Stimulated activated CD4-positive, alpha-beta T cell treated with anti-CD3 and anti-CD28 coated beads, Interleukin-12 subunit alpha, Interleukin-12 subunit beta, amount 100 ng/mL, for 4 hours (primary cell): ENCODE data around the gene CAMTA1.
"Not testable (repeated sequence)": the region's sequence is repeated elsewhere in the genome, so short reads cannot be mapped to it uniquely, and the experiment has no call there.

ENCODE experiments used
- DNase-seq: peaks from one replicate; pipeline ENCODE4 v3.0.0-alpha.2; 2020

The CAMTA1 gene

DNA sequence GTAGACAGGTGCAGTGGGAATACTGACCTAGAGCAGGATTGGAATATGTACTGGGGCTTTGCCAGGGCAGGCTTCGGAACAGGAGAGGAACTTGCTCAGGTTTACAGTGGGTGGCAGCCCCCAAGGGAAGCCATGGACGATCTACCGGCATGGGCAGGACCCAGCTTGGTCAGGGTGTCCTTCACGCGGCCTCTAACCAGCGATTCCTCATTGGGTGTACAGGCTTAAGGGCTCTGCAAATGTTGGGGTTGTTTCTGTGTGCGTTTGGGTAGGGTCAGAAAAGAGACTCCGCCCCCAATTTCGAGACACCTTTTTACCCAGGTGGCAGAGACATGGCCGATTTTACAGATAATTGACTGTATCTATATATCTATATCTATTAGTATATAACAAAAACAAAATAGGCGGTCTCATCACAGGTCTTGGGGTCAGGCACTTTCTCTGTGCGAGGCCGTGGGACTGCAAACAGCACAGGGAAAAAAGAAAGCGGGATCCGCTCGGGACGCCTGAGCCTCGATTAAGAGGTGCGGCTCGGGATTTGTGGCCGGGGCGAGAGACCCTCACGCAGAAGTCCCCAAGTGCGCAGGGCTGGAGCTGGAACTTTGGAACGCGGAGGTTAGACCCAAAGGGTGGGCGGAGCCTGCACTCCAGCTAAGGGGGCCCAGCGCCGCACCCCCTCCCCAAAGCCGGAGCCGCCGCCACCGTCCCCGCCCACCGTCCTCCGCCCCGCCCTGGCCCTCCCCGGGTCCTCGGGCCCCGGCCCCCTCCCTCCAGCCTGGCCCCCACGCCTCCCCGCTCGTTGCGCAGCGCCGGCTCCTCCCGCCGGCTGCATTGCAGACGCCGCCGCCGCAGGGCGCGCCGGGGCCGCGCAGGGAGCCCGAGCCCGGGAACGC, 918.3 kb downstream of the CAMTA1 start:
- no peak for DNase-seq

DNA sequence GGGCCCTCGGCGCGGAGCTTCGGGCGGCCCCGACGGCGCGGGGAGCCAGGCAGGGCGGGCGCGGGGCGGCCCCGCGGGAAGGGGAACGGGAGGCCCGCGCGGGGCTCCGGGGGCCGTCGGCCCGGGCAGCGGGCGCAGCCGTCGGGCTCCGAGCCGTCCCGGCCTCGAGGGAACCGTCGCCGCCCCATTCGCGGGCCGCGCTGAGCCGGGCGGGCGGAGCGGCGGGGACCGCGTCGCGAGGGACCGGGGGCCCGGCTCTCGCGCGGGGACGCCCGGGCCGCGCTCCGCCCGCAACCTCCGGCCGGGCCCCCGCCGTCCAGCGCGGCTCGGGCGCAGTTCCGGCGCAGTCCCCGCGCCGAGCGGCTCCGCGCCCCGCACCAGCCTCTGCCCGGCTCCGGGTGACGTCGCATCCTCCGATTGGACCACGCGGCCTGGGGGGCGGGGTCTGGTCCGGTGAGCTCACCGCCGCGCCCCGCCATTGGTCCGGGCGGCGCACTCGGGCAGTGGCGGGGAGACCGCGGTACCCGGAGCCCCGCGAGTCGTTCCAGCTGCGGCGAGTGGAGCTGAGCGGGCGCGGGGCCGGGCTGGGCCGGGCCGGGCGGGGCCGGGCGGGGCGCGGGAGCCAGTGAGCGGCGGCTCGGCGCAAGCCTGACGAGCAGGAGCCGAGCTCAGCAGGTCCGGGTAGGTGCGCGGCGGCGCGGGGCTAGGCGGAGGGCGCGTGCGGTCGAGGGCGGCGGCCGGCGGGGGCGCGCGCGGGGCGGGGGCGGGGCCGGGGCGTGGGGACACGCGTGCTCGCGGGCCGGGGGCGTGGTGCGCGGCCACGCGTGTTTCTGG, 919.2 kb downstream of the CAMTA1 start:
- peak; percentile 92 for DNase-seq

DNA sequence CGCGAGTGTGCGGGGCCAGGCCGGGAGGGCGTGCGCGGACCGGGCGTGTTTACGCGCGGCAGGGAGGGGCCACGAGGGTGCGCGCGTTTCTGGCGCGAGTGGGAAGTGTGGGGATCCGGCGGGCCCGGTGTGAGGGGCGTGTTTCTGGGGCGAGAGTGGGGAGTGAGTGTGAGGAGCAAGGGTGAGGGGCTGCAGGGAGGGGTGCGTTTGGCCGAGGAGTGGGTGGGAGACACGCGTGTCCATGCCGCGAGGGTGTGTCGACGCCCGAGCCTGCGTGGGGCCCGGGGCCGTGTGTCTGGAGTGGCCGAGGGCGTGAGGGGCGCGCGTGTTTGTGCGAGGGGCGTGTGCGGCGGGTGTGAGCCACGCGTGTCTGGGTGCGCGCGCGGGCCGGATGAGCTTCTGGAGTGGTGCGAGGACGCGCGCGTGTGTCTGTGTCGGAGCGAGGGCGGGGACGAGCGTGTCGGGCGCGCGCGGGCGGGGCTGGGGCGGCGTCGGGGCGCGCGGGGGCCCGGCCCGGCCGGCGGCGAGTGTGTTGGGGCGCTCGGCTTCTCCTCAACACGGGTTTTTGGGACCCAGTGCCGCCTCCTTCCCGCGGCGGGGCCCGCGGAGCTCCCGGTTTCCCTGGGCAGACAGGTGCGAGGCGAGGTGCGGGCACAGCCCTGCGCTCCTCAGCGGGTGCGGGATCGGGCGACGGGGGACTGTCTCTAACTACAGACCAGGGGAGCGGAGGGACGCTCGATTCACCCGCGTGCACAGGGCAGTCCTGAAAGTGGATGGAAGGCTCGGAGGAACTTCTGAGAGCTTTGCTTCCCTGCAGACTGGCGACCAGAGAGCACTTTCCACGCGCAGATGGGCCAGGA, 920.0 kb downstream of the CAMTA1 start:
- peak; percentile 12 for DNase-seq

DNA sequence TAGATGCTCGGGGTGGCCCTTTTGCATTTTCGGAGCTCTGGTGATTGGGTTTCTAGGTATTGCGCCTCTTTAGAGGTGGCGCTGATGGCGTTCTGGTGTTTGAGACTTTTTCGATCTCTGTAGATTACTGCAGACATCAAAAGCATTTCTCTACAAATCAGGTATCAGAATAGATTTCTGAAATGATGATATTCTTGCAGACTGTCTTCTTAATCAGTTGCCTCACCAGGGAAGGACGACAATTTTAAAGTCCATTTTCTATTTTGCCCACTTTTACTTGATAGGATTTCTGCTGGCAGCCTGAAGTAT, 920.6 kb downstream of the CAMTA1 start:
- DNase-seq, result no peak

DNA sequence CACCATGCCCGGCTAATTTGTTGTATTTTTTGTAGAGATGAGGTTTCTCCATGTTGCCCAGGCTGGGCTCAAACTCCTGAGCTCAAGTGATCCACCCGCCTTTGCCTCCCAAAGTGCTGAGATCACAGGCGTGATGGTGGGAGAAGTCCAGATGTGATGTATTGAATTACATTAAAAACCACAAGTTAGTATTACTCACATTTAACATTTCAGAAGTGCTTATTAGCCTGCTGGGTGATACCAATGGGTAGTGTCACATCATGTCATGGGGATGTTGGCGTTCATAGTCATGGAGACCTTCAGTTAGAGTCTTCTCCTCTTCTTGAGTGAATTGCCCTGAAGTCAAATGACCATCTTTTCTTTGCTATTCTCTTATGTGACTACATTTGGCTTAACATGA, 922.3 kb downstream of the CAMTA1 start:
- no peak for DNase-seq

DNA sequence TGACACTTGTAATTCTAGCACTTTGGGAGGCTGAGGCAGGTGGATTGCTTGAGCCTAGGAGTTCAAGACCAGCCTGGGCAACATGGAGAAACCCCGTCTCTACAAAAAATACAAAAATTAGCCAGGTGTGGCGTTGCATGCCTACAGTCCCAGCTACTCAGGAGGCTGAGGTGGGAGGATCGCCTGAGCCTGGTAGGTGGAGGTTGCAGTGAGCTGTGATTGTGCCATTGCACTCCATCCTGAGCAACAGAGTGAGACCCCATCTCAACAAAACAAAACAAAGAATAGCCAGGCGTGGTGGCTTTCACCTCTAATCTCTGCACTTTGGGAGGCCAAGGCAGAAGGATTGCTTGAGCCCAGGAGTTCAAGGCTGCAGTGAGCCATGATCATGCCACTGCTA, 922.8 kb downstream of the CAMTA1 start:
- not testable (repeated sequence) for DNase-seq

DNA sequence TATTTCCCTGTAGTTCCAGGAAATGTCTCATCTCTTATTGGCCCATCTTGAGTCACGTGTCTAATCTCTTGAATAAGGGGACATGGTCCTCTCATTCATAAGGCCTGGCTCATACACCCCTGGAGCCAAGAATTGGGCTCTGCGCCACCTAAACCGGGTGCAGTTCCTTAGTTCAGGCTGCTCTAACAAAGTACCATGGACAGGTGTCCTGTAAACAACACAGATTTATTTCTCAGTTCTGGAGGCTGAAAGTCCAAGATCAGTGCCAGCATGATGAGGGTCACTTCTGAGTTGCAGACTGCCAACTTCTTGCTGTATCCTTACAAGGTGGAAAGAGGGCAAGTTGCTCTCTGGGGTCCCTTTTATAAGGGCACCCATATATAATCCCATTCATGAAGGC, 925.6 kb downstream of the CAMTA1 start:
- no peak for DNase-seq

DNA sequence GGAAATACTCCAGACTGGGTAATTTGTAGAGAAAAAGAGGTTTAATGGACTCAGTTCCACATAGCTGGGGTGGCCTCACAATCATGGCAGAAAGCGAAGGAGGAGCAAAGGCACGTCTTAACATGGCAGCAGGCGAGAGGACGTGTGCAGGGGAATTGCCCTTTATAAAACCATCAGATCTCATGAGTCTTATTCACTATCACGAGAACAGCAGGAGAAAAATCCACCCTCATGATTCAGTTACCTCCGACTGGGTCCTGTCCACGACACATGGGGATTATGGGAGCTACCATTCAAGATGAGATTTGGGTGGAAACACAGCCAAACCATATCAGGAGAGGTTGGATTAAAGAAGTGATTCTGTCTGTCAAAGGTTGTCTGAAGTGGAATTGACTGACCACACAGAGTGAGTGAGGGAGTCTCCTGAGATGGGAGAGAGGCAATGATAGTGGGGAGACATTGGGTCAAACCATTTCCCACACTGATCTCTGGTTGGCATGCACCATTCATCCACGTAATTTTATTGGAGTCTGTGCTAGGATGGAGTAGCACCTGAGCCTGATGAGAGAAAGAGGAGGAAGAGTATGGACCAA, 927.6 kb downstream of the CAMTA1 start:
- no peak for DNase-seq

DNA sequence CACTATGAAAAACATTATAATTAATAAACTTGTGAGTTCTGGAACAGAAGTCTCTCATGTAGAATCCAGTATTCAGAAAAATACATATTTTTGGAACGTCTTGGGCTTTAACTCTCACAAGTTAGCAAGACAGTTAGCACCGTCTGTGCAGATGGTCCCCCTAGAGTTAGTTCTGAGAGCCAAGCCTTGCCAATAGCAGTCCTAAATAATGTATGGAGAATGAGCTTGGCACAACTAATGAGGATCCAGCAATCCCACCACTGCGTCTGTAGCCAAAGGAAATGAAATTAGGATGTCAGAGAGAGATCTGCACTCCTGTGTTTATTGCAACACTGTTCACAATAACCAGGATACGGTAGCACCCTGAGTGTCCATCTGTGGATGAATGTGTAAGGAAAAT, 931.3 kb downstream of the CAMTA1 start:
- DNase-seq, result no peak

DNA sequence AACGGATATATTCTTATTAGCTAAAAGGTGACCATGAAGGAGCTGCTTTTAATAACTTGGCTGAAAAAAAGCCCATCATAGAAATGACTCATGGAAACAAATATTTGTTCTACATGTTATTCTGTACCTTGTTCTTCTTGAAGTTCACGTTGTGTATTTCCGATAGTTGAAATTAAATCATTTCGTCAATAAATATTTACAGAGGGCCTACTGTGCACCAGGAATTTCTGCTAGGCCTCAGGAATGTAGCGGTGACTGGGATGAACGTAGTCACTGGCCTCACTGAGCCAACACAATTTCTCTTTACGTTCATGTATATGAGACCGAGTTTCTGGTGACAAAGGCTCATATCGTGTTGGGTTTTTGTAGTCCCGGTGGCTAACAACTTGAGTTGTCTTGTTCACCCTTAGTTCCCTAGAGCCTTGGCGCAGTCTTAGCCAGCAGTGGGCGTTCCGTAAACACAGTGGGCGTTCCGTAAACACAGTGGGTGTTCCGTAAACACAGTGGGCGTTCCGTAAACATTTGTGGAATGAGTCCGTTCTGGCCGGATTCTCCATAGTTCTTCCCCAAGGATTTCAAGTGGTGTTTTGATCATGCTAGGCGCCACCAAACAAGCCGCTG, 932.6 kb downstream of the CAMTA1 start:
- no peak for DNase-seq

DNA sequence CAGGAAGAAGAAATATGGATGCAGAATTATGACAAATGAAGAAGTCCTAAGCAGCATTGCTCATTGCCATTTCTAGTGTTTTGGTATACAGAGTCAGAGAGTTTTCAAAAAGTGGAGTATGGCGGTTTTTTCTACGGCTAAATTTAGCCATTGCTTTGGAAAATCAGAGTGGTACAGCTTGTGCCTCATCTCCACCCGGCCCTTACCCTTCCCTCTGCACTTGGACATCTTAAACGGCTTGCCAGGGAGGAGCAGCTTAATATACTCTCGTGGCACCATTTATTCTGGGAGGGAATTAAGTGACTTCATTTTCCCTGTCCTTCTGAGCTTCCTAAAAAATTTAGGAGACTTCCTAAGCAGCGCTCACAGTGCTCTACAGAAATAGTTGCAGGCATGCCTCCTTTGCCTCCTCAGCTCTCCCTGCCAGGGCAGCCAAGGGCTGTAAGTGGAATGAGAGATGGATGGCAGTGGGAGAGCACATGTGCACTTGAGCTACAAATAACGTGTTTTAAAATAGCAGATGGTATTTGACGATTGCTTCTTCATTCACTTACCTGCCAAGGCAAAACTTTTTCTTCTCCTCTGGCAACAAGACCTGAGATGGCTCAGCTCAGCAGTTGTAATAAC, 934.3 kb downstream of the CAMTA1 start:
- no peak for DNase-seq

DNA sequence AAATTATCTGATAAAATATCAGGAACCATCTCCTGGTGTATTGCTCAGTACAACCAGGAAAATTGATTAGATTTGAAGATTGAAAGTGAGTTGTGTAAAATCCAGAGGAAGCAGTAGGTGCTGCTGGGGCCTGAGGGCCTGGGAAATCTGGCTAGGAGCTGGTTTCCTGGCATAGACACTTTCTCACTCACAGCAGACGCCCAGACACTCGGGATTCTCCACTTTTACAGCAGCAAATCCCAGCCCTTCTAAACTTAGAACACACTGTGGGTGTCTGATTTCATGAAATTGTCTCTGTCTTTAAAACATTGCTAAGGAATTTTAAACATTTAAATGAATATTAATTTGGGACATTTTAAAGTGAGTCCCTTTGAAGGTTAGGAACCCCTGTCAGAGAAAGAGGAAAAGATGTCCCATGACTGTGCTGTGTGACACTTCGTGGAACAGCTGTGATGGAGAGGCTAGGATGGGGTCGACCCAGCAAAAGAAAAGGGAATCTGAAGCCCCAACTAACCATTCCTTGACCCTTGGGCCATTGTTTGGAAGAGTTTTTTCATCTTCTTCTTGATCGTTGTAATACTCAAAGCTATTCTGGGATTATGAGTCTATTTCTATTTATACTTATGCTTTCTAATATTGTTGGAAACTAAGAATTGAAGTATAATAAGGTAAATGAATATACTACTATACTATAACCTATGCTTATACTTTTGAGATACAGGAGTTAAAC, 936.9 kb downstream of the CAMTA1 start:
- no peak for DNase-seq

DNA sequence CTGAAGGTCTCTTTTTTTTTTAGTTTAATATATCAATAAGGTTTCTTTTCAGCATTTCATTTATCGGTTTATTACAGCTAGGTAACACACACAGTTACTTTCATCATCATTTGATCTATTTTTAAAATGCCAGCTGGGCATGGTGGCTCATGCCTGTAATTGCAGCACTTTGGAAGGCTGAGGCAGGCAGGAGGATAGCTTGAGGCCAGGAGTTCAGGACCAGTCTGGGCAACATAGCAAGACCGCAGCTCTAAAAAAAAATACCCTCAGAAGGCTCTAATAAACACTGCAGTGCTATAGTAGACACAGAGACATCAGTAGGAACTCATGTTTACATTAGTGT, 937.4 kb downstream of the CAMTA1 start:
- DNase-seq, result no peak

DNA sequence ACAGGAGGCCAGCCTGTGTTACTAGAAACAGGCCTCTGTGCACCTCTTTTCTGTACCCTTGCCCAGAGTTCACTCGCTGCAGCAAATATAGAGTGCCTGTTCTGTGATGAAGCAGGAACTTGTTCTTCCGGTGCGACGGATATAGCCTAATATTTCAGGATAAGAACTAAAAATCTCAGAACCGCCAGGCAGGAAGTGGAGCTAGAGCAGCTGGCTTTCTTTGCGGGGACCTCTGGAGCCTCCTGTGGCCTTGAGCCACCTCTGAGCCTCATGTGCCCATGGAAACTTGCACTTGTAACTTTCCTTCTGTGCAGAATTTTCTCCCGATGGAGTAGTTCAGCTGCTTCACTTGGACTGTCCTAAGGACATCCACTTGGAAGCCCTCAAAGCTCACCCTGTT, 941.4 kb downstream of the CAMTA1 start:
- DNase-seq, result no peak

DNA sequence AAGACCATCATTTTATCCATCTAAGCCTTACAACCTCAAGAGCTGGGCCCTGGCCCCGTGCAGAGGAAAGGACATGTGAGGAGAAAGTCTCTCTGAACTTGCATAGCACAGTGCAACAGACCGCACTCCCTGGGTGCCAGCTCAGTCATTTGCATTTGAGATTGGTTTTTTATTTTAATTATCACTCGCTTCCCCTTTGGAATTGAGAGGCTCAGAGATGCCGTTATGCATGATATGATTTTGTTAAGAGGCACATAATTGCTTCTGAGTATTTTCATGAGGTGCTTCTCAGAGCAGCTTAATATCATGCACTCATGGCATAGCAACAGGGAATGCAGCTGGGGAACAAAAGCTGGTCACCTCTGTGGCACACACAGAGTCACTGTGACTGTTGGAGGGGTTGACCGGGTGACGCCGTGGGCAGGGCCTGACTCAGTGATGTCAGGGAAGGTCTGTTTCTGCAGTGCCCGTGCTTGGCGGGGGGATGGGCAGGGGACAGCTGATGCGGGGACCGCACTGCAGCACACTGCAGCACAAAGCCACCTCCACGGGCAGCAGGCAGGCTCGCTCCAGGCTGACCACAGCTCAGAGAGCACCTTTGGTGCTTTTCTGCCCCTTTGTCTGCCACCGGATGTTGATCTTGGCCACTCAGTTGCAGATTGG, 942.7 kb downstream of the CAMTA1 start:
- no peak for DNase-seq

DNA sequence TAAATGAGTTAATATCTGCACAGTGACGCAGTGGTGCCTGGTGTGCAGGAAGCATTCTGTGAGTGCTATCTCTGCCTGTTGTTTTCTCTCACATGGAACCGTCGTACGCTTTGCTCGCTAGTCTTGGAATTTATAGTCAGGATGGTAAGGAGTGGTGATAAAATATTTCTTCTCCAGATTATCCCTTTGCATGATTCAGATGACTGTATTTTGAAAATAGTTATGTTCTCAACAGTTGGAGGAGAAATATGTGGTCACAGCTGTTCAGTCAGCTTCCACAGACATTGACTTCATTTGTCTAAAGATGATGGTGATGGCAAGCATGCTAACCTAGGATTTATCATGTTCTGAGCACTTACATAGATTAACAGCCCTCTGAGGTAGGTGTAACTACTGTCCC, 944.5 kb downstream of the CAMTA1 start:
- DNase-seq, result no peak

DNA sequence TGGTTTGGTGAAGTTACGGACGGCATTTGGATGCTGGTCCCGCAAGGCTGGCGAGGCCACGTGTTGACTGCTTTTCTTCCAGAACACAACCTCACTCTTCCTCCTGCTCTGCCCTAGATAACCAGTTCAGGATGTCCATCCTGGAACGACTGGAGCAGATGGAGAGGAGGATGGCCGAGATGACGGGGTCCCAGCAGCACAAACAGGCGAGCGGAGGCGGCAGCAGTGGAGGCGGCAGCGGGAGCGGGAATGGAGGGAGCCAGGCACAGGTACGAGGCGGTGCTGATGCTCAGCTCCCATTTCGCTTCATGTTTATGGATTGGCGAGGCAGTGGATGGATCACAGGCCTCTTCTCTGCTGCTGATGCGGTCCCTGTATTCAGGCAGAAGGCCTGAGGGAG, 947.1 kb downstream of the CAMTA1 start:
- no peak for DNase-seq

DNA sequence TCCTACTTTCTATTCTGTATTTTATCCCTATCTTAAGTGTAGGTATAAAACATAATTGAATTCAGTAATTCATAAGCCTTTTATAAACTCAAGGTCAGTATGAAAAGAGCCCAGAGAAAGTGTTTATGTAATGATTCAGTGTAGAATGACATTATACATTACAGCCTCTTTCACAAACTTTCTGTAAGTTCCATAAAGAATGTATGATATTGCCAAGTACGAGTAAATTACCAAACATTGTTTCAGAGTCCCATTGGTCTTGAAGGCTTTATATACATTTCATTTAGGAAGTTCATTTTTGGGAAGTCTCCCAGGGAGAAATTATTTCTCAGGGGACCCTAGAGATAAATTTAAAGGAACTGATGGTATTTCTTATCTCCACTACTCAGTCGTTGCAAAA, 948.0 kb downstream of the CAMTA1 start:
- DNase-seq, result no peak

DNA sequence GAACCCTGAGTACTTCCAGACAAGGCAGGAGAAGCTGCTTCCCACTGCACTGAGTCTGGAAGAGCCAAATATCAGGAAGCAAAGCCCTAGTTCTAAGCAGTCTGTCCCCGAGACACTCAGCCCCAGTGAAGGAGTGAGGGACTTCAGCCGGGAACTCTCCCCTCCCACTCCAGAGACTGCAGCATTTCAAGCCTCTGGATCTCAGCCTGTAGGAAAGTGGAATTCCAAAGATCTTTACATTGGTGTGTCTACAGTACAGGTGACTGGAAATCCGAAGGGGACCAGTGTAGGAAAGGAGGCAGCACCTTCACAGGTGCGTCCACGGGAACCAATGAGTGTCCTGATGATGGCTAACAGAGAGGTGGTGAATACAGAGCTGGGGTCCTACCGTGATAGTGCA, 952.8 kb downstream of the CAMTA1 start:
- no peak for DNase-seq

DNA sequence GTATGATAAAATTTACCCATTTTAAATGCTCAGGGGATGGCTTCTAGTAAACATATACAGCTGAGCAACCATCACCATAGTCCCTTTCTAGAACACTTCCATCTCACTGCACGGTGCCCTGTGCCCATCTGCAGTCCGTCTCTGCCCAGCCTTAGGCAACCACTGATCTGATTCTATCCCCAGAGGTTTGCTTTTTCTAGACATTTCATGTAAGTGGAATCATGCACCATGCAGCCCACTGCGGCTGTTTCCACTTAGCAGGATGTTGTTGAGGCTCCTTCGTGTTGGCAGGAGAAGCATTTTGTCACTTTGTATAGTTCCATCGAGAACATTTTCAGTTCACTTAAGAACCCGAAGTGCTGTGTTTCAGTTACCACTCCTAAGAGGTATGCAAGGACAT, 958.1 kb downstream of the CAMTA1 start:
- no peak for DNase-seq

DNA sequence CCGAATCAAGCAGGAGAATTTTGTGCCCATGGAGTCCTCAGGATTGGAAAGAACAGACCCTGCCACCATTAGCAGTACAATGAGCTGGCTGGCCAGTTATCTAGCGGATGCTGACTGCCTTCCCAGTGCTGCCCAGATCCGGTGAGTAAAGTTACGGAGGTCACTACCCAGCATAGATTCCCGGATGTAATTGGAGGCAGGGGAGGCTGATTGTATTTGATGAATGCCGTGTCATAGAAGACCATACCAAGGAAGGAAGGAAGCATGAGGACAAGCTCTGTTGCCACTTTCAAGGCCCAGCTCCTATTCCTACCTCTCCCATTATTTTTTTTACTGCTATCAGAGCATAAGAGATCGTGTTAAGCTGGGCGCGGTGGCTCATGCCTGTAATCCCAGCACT, 959.6 kb downstream of the CAMTA1 start:
- DNase-seq, result no peak
